ENCODE measurements around the gene LCE4A. TPM values are rescaled to one million over a fixed set of nuclear protein-coding genes. Genes with fewer than 3 reads are reported as not detected.

Gene LCE4A
- total and polyA plus RNA-seq, 10 of the 15 experiments (the other 5 are each of a cell fraction or from before 2014, with no cell fraction given): not detected

DNA sequence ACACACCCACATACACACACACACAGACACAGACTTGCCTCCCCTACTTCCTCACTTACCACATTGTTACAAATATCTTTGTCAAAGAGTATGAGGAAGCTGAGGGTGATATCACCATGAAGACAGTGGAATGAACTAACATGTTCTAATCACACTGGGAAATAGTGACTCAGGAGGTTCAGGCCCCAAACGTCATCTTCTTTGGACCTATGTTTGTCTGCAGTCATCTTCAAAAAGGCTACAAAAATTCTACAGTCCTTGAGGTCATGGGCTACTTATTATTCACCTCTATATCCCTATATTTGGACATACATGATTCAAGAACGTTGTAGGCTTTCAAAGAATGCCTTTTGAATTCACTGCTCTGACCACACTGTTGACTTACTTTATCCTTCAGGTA, 34.9 kb upstream of the LCE4A start:
- Histone ChIP-seq H3K4me3 (no peak overlapping the region), H4K20me1 (ENCODE audit: control insufficient read depth, insufficient read depth) (no peaks in the 10 kb centered on the region), H3K79me2 (ENCODE audit: control insufficient read depth, insufficient read depth, low read length) (no peaks in the 10 kb centered on the region), H3K4me2 (ENCODE audit: control insufficient read depth, insufficient read depth) (no peak overlapping the region), H3K9ac (ENCODE audit: control insufficient read depth, insufficient read depth, low read length) (no peak overlapping the region), H2AFZ (ENCODE audit: control insufficient read depth, low read depth, low read length) (no peak overlapping the region), H3K4me1 (ENCODE audit: control insufficient read depth, insufficient read depth, low read length) (no peaks in the 10 kb centered on the region), H3K27me3 (replicated peaks in 1 of 2; ENCODE audit: control insufficient read depth in 2 of 2, insufficient read depth in 2 of 2, low read length in 1 of 2) (no peaks in the 10 kb centered on the region; a peak in 1 of 4 replicates), H3K36me3 (ENCODE audit: control insufficient read depth in 2 of 2, insufficient read depth in 2 of 2, low read length in 1 of 2) (no peaks in the 10 kb centered on the region), H3K27ac (ENCODE audit: control insufficient read depth, insufficient read depth) (no peak overlapping the region), H3K9me3 (replicated peaks; ENCODE audit: control insufficient read depth, insufficient read depth, low read length) (no peaks in the 10 kb centered on the region)
- in situ Hi-C loops (cut with MboI): no loop called here
- ATAC-seq (no peak), DNase-seq (ENCODE audit: low read depth, low spot score) (no peak), FAIRE-seq (no peak)
- intact Hi-C loops (cut with micrococcal nuclease; ENCODE audit: unreplicated experiment): no loop called here
- ChIA-PET POLR2A (no interaction called here), RAD21 (ENCODE audit: unreplicated experiment) (no interaction called here), SMC1A (ENCODE audit: uncharacterized antibody, unreplicated experiment) (no interaction called here), CTCF (no interaction called here)
- 0% methylated on average over 2 of the region's 2 CpGs for WGBS (ENCODE audit: insufficient coverage, insufficient replicate concordance, low lambda C conversion rate, missing lambda C conversion rate)
- TF ChIP-seq CBFB (IDR thresholded peaks at IDR 0.05; ENCODE audit: low read depth): no peak
- no peak for TF ChIP-seq RAD21 (IDR thresholded peaks at IDR 0.05; ENCODE audit: insufficient read depth, low read depth, low read length)
- no peak for TF ChIP-seq KDM1A (IDR thresholded peaks at IDR 0.05; ENCODE audit: borderline replicate concordance)
- TF ChIP-seq, protein P1, sequence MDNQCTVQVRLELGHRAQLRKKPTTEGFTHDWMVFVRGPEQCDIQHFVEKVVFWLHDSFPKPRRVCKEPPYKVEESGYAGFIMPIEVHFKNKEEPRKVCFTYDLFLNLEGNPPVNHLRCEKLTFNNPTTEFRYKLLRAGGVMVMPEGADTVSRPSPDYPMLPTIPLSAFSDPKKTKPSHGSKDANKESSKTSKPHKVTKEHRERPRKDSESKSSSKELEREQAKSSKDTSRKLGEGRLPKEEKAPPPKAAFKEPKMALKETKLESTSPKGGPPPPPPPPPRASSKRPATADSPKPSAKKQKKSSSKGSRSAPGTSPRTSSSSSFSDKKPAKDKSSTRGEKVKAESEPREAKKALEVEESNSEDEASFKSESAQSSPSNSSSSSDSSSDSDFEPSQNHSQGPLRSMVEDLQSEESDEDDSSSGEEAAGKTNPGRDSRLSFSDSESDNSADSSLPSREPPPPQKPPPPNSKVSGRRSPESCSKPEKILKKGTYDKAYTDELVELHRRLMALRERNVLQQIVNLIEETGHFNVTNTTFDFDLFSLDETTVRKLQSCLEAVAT (IDR thresholded peaks at IDR 0.05): no peak
- TF ChIP-seq HDGF (IDR thresholded peaks at IDR 0.05): no peak
- TF ChIP-seq, protein P2, sequence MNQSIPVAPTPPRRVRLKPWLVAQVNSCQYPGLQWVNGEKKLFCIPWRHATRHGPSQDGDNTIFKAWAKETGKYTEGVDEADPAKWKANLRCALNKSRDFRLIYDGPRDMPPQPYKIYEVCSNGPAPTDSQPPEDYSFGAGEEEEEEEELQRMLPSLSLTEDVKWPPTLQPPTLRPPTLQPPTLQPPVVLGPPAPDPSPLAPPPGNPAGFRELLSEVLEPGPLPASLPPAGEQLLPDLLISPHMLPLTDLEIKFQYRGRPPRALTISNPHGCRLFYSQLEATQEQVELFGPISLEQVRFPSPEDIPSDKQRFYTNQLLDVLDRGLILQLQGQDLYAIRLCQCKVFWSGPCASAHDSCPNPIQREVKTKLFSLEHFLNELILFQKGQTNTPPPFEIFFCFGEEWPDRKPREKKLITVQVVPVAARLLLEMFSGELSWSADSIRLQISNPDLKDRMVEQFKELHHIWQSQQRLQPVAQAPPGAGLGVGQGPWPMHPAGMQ (IDR thresholded peaks at IDR 0.05; ENCODE audit: borderline replicate concordance): no peak
- TF ChIP-seq, protein P3, sequence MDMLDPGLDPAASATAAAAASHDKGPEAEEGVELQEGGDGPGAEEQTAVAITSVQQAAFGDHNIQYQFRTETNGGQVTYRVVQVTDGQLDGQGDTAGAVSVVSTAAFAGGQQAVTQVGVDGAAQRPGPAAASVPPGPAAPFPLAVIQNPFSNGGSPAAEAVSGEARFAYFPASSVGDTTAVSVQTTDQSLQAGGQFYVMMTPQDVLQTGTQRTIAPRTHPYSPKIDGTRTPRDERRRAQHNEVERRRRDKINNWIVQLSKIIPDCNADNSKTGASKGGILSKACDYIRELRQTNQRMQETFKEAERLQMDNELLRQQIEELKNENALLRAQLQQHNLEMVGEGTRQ (IDR thresholded peaks at IDR 0.05; ENCODE audit: borderline replicate concordance, low read depth, low read length): no peak
- no peak for TF ChIP-seq HCFC1 (IDR thresholded peaks at IDR 0.05; ENCODE audit: low read length)
- TF ChIP-seq, protein P4, sequence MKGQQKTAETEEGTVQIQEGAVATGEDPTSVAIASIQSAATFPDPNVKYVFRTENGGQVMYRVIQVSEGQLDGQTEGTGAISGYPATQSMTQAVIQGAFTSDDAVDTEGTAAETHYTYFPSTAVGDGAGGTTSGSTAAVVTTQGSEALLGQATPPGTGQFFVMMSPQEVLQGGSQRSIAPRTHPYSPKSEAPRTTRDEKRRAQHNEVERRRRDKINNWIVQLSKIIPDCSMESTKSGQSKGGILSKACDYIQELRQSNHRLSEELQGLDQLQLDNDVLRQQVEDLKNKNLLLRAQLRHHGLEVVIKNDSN (IDR thresholded peaks at IDR 0.05; ENCODE audit: borderline replicate concordance, extremely low read length, insufficient read depth, low read depth, low read length): no peak
- TF ChIP-seq, protein P5, sequence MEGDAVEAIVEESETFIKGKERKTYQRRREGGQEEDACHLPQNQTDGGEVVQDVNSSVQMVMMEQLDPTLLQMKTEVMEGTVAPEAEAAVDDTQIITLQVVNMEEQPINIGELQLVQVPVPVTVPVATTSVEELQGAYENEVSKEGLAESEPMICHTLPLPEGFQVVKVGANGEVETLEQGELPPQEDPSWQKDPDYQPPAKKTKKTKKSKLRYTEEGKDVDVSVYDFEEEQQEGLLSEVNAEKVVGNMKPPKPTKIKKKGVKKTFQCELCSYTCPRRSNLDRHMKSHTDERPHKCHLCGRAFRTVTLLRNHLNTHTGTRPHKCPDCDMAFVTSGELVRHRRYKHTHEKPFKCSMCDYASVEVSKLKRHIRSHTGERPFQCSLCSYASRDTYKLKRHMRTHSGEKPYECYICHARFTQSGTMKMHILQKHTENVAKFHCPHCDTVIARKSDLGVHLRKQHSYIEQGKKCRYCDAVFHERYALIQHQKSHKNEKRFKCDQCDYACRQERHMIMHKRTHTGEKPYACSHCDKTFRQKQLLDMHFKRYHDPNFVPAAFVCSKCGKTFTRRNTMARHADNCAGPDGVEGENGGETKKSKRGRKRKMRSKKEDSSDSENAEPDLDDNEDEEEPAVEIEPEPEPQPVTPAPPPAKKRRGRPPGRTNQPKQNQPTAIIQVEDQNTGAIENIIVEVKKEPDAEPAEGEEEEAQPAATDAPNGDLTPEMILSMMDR (IDR thresholded peaks at IDR 0.05 in 2 of 3, conservative IDR thresholded peaks at IDR 0.05 in 1 of 3; ENCODE audit: control insufficient read depth in 2 of 3, extremely low read depth in 1 of 3, insufficient read depth in 1 of 3, low read depth in 3 of 3, low read length in 3 of 3): no peak
- no peak for TF ChIP-seq ZNF384 (IDR thresholded peaks at IDR 0.05; ENCODE audit: borderline replicate concordance, low read depth, low read length)
- TF ChIP-seq PAX8 (IDR thresholded peaks at IDR 0.05): no peak
- TF ChIP-seq ZZZ3 (IDR thresholded peaks at IDR 0.05; ENCODE audit: control insufficient read depth, insufficient read length, low read depth): no peak
- BruUV-seq (replicated peaks): no TSS peak

All from GM12878 (cell line).